Measurements from ENCODE around the gene PSMD11.

PSMD11 gene

DNA sequence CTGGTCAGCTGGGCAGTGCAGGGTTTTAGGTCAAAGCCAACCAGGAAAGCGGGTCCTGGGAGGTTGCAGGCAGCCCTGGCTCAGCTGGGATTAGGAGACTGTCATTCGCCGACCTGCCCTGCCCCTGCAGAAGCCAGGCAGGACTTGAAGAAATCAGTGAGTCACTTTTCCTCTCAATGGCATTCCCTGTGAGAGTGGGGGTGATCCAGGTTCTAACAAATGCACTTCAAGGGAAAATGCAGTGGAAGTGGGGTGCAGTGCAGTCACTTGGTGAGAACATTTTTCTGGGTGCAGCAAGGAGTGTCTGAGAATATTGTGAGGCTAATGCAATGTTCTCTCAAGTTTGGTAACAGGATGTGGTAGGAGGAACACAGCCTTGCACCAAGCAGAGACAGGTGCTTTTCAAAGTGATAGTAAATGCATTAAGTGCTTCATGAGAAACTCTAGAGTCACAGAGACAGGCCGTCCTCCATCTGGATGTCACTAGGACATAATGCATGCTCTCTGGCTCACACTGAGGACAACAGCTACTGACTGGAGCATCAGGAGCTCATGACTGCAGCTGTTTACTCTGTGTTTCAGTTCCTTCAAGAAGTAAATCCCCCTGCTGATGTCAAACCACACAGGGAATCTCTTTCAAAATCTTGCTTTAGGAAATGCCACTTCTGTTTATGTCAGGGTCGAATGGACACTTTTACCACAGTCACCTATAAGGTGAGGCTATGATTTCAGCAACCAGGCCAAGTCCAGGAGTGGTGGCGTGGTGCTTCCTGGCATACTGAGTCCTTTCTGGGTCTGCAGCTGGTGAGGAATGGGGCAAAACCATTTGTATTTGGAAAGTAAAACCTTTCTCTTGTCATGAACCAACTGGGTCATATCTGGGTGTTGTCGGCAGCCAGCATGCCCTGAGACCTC lies 59.2 kb downstream of the PSMD11 start:
- Histone ChIP-seq H3K36me3 (ENCODE audit: low read length) (no peaks in the 10 kb centered on the region), H3K4me3 (ENCODE audit: insufficient read depth, low read length, poor library complexity, severe bottlenecking) (no peak overlapping the region), H3K4me2 (ENCODE audit: low read depth, low read length, poor library complexity, severe bottlenecking) (peak overlapping the region; percentile 12), H3K27me3 (ENCODE audit: low read length) (no peaks in the 10 kb centered on the region), H3K9me2 (replicated peaks; ENCODE audit: insufficient read depth, low read length) (no peaks in the 10 kb centered on the region), H4K20me1 (ENCODE audit: low read depth, low read length) (no peaks in the 10 kb centered on the region), H3K9me3 (ENCODE audit: insufficient read depth, low read length) (no peaks in the 10 kb centered on the region), H3K79me2 (ENCODE audit: insufficient read depth, low read length) (no peaks in the 10 kb centered on the region), H3F3A (ENCODE audit: insufficient read depth) (no peaks in the 10 kb centered on the region), H2AFZ (ENCODE audit: low read depth, low read length, severe bottlenecking) (peak overlapping the region; percentile 49), H3K27ac (ENCODE audit: low read depth, low read length) (peak overlapping the region; percentile 29), H3K9ac (ENCODE audit: low read length) (0 out of 2 replicates have a peak overlapping the region, but pooled peaks have one; percentile 10)
- TF ChIP-seq, protein P1, sequence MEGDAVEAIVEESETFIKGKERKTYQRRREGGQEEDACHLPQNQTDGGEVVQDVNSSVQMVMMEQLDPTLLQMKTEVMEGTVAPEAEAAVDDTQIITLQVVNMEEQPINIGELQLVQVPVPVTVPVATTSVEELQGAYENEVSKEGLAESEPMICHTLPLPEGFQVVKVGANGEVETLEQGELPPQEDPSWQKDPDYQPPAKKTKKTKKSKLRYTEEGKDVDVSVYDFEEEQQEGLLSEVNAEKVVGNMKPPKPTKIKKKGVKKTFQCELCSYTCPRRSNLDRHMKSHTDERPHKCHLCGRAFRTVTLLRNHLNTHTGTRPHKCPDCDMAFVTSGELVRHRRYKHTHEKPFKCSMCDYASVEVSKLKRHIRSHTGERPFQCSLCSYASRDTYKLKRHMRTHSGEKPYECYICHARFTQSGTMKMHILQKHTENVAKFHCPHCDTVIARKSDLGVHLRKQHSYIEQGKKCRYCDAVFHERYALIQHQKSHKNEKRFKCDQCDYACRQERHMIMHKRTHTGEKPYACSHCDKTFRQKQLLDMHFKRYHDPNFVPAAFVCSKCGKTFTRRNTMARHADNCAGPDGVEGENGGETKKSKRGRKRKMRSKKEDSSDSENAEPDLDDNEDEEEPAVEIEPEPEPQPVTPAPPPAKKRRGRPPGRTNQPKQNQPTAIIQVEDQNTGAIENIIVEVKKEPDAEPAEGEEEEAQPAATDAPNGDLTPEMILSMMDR (IDR thresholded peaks at IDR 0.05; ENCODE audit: insufficient read depth, low read length, poor library complexity, severe bottlenecking), result no peak
- no peak for TF ChIP-seq EZH2phosphoT487 (conservative IDR thresholded peaks at IDR 0.05; ENCODE audit: low read length)

DNA sequence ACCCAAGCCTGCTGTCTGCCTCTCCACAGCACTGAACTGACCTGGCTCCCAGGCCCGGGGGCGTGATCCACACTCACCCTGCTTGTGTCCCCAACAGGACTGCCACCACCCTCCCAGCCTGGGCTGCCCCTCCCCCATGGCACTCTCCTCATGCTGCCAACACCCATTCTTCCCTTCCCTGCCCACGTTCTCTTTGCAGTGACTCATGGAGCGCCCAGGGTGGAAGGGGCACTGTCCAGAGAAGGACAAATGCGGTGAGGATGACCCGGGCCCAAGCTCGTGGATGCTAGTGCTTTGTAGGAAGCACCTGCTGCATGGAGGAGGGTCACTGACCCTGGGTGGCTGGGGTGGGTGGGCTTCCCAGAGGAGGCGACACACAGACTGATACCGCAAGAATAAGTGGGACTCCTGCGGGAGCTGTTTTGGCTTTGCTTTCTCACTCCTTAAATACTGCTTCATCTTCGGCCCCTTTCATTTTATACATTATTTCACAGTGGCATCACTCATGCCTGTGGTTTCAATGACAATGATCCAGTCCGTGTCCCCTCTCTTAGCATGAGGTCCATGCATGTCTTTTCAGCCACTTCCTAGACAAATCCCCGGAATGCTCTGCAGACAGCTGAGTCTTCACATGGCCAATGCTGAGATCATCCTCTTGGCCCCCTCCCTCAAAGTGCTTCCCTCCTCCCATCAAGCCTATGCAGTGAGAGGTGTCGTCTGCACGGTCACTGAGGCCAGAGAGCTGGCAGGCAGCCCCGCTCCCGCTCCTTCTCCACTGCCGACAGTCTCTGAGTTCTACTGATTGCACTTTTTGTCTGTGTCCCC lies 60.1 kb downstream of the PSMD11 start:
- Histone ChIP-seq H3K79me2 (ENCODE audit: insufficient read depth, low read length) (no peaks in the 10 kb centered on the region), H3K9ac (ENCODE audit: low read length) (0 out of 2 replicates have a peak overlapping the region, but pooled peaks have one; percentile 10), H3K9me2 (replicated peaks; ENCODE audit: insufficient read depth, low read length) (no peaks in the 10 kb centered on the region), H3K27me3 (ENCODE audit: low read length) (no peaks in the 10 kb centered on the region), H2AFZ (ENCODE audit: low read depth, low read length, severe bottlenecking) (peak overlapping the region; percentile 49), H3K36me3 (ENCODE audit: low read length) (no peaks in the 10 kb centered on the region), H4K20me1 (ENCODE audit: low read depth, low read length) (no peaks in the 10 kb centered on the region), H3K4me2 (ENCODE audit: low read depth, low read length, poor library complexity, severe bottlenecking) (peak overlapping the region; percentile 12), H3F3A (ENCODE audit: insufficient read depth) (no peaks in the 10 kb centered on the region), H3K27ac (ENCODE audit: low read depth, low read length) (peak overlapping the region; percentile 29), H3K9me3 (ENCODE audit: insufficient read depth, low read length) (no peaks in the 10 kb centered on the region), H3K4me3 (ENCODE audit: insufficient read depth, low read length, poor library complexity, severe bottlenecking) (no peak overlapping the region)
- TF ChIP-seq, protein P1 (IDR thresholded peaks at IDR 0.05; ENCODE audit: insufficient read depth, low read length, poor library complexity, severe bottlenecking), result no peak
- no peak for TF ChIP-seq EZH2phosphoT487 (conservative IDR thresholded peaks at IDR 0.05; ENCODE audit: low read length)

DNA sequence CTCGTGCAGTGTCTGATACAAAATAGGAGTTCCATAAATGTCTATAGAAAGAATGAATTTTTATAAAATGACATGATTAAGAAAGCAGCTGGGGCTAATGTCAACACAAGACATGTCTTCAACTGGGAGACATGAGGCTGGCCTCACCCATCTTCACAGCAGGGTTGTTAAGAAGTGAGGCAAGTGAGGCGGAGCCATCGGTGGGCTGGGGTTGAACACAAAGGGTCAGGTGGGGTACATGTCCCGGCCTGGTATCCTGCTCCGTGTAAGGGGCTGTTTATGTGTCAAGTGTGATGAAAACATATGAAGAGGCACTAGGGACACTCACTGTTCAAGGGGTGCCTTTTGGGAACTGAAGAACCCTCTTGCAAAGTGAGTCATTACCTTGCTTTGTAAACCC lies 64.6 kb downstream of the PSMD11 start:
- H3K9me3 ChIP-seq (ENCODE audit: insufficient read depth, low read length), result no peaks in the 10 kb centered on the region

More for the DNA sequence above, 64.6 kb downstream of the PSMD11 start:
- no peaks in the 10 kb centered on the region for H3F3A ChIP-seq (ENCODE audit: insufficient read depth)
- H3K27ac ChIP-seq (ENCODE audit: low read depth, low read length), result no peak overlapping the region
- H3K36me3 ChIP-seq (ENCODE audit: low read length), result no peaks in the 10 kb centered on the region
- no peaks in the 10 kb centered on the region for H3K79me2 ChIP-seq (ENCODE audit: insufficient read depth, low read length)
- no peak overlapping the region for H3K9ac ChIP-seq (ENCODE audit: low read length)
- TF ChIP-seq EZH2phosphoT487 (conservative IDR thresholded peaks at IDR 0.05; ENCODE audit: low read length), result no peak
- TF ChIP-seq, protein P1 (IDR thresholded peaks at IDR 0.05; ENCODE audit: insufficient read depth, low read length, poor library complexity, severe bottlenecking), result no peak
- no peak overlapping the region for H2AFZ ChIP-seq (ENCODE audit: low read depth, low read length, severe bottlenecking)
- H3K27me3 ChIP-seq (ENCODE audit: low read length), result no peaks in the 10 kb centered on the region
- H4K20me1 ChIP-seq (ENCODE audit: low read depth, low read length), result no peaks in the 10 kb centered on the region
- H3K9me2 ChIP-seq (replicated peaks; ENCODE audit: insufficient read depth, low read length), result no peaks in the 10 kb centered on the region
- no peak overlapping the region for H3K4me2 ChIP-seq (ENCODE audit: low read depth, low read length, poor library complexity, severe bottlenecking)
- H3K4me3 ChIP-seq (ENCODE audit: insufficient read depth, low read length, poor library complexity, severe bottlenecking), result no peak overlapping the region
